Activated CD4-positive, alpha-beta T cell treated with anti-CD3 and anti-CD28 coated beads, Interleukin-2, amount 10 ng/mL, durations not matched to agents 7 days and 5 days (primary cell): ENCODE measurements around the gene MXRA7. TPM values are rescaled to one million over a fixed set of nuclear protein-coding genes. Genes with fewer than 3 reads are reported as not detected.
A peak's percentile ranks its signal among the peaks of the same experiment; 100 is the strongest.
"Not testable (repeated sequence)": the region's sequence is repeated elsewhere in the genome, so short reads cannot be mapped to it uniquely, and the experiment has no call there.

Experiments used
- CTCF ChIA-PET: fragments of 350-600 bp; sonication (Branson Sonifier 250); formaldehyde crosslinking; loops from one replicate; lab custom pipeline; 2021; ENCODE audit warnings: antibody characterized with exemption; lab: Charles Lee
- POLR2A ChIA-PET: fragments of 350-600 bp; sonication (Branson Sonifier 250); formaldehyde crosslinking; loops from one replicate; lab custom pipeline; 2021; ENCODE audit warnings: antibody characterized with exemption; lab: Charles Lee
- DNase-seq: peaks from one replicate; pipeline ENCODE4 v3.0.0-alpha.2; 2020
- H3K27ac Mint-ChIP-seq: one replicate; pipeline ENCODE4 v1.8.0; 2021; ENCODE audit warnings: mild to moderate bottlenecking, moderate library complexity, mixed read lengths
- H3K27me3 Mint-ChIP-seq: one replicate; pipeline ENCODE4 v1.8.0; 2021; ENCODE audit warnings: mixed read lengths
- H3K36me3 Mint-ChIP-seq: one replicate; pipeline ENCODE4 v1.8.0; 2021; ENCODE audit warnings: low read depth, mixed read lengths
- H3K4me1 Mint-ChIP-seq: one replicate; pipeline ENCODE4 v1.8.0; 2021; ENCODE audit warnings: mixed read lengths
- H3K4me3 Mint-ChIP-seq: one replicate; pipeline ENCODE4 v1.8.0; 2021; ENCODE audit warnings: mild to moderate bottlenecking, moderate library complexity, mixed read lengths
- H3K9me3 Mint-ChIP-seq: one replicate; pipeline ENCODE4 v1.8.0; 2021; ENCODE audit warnings: mixed read lengths
- total RNA-seq, 2 experiments: library from RNA; stranded (reverse); gene quantifications; one replicate each; pipeline ENCODE4 v1.2.3, GENCODE V29; 2021

The MXRA7 gene, protein sequence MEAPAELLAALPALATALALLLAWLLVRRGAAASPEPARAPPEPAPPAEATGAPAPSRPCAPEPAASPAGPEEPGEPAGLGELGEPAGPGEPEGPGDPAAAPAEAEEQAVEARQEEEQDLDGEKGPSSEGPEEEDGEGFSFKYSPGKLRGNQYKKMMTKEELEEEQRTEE
- 10 to 100 TPM; 25.7 to 27.3 TPM for total RNA-seq

DNA sequence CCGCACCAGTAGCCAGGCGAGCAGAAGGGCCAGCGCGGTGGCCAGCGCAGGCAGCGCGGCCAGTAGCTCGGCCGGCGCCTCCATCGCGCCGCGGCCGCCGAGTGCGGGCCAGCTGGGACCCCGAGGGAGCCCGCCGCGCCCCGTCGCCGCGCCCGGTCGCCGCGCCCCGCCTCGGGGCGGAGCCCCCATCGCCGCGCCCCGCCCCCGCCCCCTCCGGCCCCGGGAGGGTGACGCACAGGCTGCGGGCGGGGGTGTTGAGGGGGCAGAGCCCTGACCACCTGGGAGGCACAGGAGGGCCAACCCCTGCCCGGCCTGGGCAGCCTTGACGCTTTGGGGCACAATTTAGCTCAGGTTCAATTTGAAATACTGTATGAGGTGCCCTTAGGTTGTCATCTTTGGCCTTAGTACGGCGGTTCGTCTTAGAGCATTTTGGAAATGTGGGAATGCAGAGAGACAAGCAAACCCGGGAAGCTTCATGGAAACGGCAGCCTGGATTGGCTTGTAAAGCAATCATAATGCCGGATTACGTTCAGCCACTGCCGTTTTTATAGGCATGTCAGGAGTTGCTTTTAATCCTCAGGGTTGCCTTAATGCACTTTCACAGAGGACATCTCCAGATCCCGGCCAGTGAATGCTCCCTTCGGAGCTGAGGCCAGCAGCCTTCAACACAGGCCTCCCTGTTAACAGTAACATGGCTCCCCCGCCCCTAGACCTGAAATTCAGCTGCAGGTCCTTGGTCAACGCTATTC, at the start of gene MXRA7:
TSS of gene MXRA7 (minus strand) at position 103 of the 749 bp plus-strand sequence. CDS start at position 84, 19 bp downstream.
- peaks cover 19% of the 10 kb centered on the region for H3K36me3 Mint-ChIP-seq
- ChIA-PET POLR2A (no interaction called here), CTCF (interaction anchor here (3.9 kb wide), 1 partner anchor 17 kb away, joined by 16 read pairs; no protein-coding TSS in a partner anchor)
- no peak within 1 kb of the TSS for H3K27ac Mint-ChIP-seq
- H3K4me1 Mint-ChIP-seq, result peaks cover 48% of the 10 kb centered on the region
- H3K27me3 Mint-ChIP-seq, result peaks cover 1% of the 10 kb centered on the region
- H3K4me3 Mint-ChIP-seq, result peak within 1 kb of the TSS; percentile 71
- DNase-seq, result peak; percentile 56
- no peaks in the 10 kb centered on the region for H3K9me3 Mint-ChIP-seq

DNA sequence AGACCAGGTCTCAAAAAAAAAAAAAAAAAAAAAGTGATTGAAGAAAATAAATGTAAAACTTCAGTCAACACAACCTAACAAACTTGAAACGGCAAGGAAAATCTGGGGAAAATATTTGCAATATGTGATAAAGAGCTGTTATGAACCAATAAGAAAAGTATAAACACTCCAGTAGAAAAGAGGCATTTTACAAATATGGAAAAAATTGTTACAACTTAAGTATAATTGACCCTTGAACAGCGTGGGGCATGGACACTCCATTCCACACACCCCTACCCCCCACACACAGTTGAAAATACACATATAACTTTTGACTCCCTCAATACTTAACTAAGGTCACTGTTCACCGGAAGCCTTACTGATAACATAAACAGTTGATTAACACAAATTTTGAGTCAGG, 47.8 kb upstream of the MXRA7 start:
- Mint-ChIP-seq H3K4me3 (no peak overlapping the region), H3K27ac (no peak overlapping the region), H3K27me3 (no peaks in the 10 kb centered on the region), H3K4me1 (peaks cover 13% of the 10 kb centered on the region), H3K9me3 (no peaks in the 10 kb centered on the region), H3K36me3 (peaks cover 19% of the 10 kb centered on the region)
- no peak for DNase-seq
- CTCF ChIA-PET, result interaction anchor here (1.2 kb wide), 1 partner anchor 62 kb away, joined by 3 read pairs; no protein-coding TSS in a partner anchor
- POLR2A ChIA-PET, result interaction anchor here (0.6 kb wide), 1 partner anchor 84 kb away, joined by 3 read pairs; no protein-coding TSS in a partner anchor

DNA sequence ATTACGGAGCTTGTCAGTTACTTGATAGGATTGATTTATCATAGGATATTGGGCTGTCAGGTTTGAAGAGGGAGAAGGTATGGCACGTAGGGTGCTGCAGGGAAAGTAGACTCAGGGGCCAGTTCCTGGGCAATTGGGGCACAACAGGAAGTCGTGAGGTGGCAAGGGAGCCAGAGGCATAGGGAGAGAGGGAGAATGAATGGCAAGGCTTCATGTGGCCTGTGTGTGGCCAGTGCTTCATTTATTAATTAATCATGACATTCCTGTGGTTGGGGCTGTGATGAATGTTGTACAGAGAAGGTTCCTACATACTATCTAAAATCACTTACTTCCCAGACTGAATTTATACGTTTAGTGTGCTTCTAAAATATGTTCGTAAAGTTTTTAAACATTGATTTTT, 46.5 kb upstream of the MXRA7 start:
- no peak overlapping the region for H3K4me3 Mint-ChIP-seq
- peaks cover 25% of the 10 kb centered on the region for H3K4me1 Mint-ChIP-seq
- POLR2A ChIA-PET, result no interaction called here
- no peak overlapping the region for H3K27ac Mint-ChIP-seq
- H3K27me3 Mint-ChIP-seq, result no peaks in the 10 kb centered on the region
- H3K36me3 Mint-ChIP-seq, result peaks cover 16% of the 10 kb centered on the region
- H3K9me3 Mint-ChIP-seq, result no peaks in the 10 kb centered on the region
- CTCF ChIA-PET, result no interaction called here
- DNase-seq, result no peak

DNA sequence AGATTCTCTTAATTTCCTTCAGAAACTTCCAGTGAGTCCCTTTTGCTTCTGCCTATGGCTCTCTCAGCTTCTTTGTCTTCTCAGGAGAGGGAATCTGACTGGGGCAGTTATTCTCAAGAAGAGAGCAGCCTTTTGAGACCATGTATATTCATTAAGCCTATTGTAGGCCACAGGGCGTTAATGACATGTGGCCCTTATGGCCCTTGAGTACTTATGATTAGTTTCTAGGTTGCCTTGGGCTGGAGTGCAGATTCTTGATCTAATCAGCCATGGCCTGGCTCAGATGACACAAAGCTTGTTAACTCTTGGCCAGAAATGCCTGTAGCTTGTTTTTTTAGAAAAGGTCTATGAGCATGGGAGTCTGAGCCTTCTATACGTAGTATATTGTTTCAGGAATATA, 44.5 kb upstream of the MXRA7 start:
- H3K4me3 Mint-ChIP-seq, result no peak overlapping the region

DNA sequence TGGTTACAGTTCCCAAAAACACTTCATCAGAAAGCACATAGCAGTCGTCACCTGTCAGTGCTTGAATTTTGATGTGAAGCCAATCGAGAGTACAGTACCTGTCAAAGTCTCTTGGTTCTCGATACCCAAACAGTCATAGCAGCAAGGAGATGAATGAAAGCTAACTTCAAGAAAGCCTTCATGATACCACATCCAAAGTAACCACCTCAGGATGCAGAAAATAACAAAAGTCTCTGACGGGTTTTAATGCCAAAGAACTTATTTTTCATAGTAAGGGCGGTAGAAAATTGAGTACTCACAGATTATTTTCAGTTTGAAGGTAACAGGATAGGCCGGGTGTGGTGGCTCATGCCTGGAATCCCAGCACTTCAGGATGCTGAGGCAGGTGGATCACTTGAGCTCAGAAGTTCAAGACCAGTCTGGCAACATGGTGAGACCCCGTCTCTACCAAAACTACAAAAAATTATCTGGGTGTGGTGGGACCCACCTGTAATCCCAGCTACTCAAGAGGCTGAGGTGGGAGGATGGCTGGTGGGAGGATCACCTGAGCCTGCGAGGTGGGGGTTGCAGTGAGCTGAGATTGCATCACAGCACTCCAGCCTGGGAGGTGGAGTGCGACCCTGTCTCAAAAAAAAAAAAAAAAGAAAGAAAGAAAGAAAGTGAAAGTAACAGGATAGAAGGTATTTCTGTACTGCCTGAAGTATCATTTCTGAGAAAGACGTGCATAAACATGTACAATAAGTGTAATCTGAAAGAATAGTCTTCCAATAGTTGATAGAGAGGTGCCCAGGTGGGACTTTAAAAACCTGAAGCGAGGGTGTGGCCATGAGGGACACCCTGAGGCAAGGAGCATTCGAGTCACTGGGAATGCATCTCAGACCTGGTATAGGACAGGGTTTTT, 42.5 kb upstream of the MXRA7 start:
- peaks cover 25% of the 10 kb centered on the region for H3K36me3 Mint-ChIP-seq
- H3K27ac Mint-ChIP-seq, result peak overlapping the region; percentile 99
- H3K27me3 Mint-ChIP-seq, result no peaks in the 10 kb centered on the region
- H3K4me1 Mint-ChIP-seq, result peaks cover 34% of the 10 kb centered on the region
- peak; percentile 53 for DNase-seq
- no peaks in the 10 kb centered on the region for H3K9me3 Mint-ChIP-seq
- H3K4me3 Mint-ChIP-seq, result peak overlapping the region; percentile 84
- CTCF ChIA-PET, result interaction anchor here (0.7 kb wide), 1 partner anchor 10 kb away, joined by 4 read pairs; no protein-coding TSS in a partner anchor
- POLR2A ChIA-PET, result no interaction called here

More for the DNA sequence above, 44.5 kb upstream of the MXRA7 start:
- H3K9me3 Mint-ChIP-seq, result no peaks in the 10 kb centered on the region
- peaks cover 19% of the 10 kb centered on the region for H3K36me3 Mint-ChIP-seq
- DNase-seq, result no peak
- ChIA-PET POLR2A (no interaction called here), CTCF (interaction anchor here (1.4 kb wide), 1 partner anchor 9 kb away, joined by 4 read pairs; no protein-coding TSS in a partner anchor)
- peaks cover 32% of the 10 kb centered on the region for H3K4me1 Mint-ChIP-seq
- no peaks in the 10 kb centered on the region for H3K27me3 Mint-ChIP-seq
- H3K27ac Mint-ChIP-seq, result no peak overlapping the region

DNA sequence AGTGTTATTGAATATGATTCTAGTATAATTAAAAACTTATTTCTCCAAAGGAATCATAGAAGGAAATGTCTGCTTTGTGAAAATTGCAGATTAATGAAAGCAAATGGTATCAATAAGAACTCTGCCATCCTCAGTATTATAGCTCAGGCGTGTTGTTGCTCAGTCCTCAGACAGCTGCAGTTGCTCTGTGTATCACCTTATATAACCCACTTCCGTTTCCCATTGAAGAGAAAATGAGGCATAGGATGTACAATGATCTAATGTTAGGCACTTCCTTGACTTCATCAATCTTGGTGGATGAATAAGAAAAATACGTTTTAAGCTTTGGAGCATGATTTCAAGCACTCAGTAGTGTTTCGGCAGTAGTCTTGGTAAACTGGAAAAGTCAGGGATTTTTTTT, 41.2 kb upstream of the MXRA7 start:
- H3K27ac Mint-ChIP-seq, result peak overlapping the region; percentile 99
- peak; percentile 24 for DNase-seq
- no peaks in the 10 kb centered on the region for H3K27me3 Mint-ChIP-seq
- H3K9me3 Mint-ChIP-seq, result no peaks in the 10 kb centered on the region
- peaks cover 29% of the 10 kb centered on the region for H3K4me1 Mint-ChIP-seq
- ChIA-PET CTCF (interaction anchor here (0.6 kb wide), 2 partner anchors 12 to 19 kb away, joined by 4 to 6 read pairs; no protein-coding TSS in a partner anchor), POLR2A (interaction anchor here (0.6 kb wide), 1 partner anchor 24 kb away, joined by 5 read pairs; no protein-coding TSS in a partner anchor)
- H3K36me3 Mint-ChIP-seq, result peaks cover 21% of the 10 kb centered on the region
- peak overlapping the region; percentile 84 for H3K4me3 Mint-ChIP-seq

DNA sequence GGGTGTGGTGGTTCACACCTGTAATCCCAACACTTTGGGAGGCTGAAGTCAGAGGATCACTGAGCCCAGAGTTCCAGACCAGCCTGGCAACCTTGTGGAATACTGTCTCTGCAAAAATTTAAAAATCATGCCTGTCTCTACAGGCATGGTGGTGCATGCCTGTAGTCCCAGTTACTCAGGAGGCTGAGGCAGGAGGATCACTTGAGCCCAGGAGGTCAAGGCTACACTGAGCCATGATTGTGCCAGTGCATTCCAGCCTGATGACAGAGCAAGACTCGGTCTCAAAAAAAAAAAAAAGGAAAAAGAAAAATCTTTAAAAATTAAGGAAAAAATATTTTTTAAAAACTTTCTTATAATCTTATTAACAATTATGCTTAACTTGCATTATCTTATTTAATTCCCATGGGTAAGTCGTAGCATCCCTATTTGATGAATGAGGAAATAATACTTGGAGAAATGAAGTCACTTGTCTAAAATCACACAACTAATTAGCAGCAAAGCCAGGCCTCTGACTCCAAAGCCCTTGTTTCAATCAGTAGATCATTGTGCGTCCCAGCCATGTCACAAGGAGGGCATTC, 40.7 kb upstream of the MXRA7 start:
- H3K27ac Mint-ChIP-seq, result peak overlapping the region; percentile 99
- CTCF ChIA-PET, result interaction anchor here (0.6 kb wide), 2 partner anchors 13 to 20 kb away, joined by 4 to 6 read pairs; no protein-coding TSS in a partner anchor
- H3K4me3 Mint-ChIP-seq, result no peak overlapping the region

DNA sequence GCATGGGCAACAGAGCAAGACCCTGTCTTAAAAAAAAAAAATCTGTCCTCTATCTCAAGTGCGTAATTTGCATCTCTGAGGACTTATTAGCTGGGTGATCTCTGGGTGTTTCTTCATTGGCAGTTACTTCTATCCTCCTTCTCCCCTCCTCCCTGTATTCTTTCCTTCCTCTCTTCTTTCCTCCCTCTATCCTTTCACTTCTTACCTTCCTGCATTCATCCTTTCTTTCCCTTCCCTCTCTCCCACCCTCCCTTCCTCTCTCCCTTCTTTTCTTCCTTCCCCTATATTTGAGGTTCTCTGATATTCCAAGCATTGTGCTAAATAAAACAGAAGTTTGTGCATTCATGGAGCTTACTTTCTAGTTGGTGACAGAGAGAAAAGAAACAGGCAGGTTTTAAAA, 37.9 kb upstream of the MXRA7 start:
- no peak for DNase-seq
- Mint-ChIP-seq H3K36me3 (peaks cover 44% of the 10 kb centered on the region), H3K27ac (no peak overlapping the region), H3K9me3 (no peaks in the 10 kb centered on the region), H3K4me1 (peaks cover 32% of the 10 kb centered on the region), H3K4me3 (no peak overlapping the region), H3K27me3 (no peaks in the 10 kb centered on the region)
- POLR2A ChIA-PET, result no interaction called here
- CTCF ChIA-PET, result interaction anchor here (0.9 to 1.5 kb wide), 3 partner anchors 10 to 43 kb away, joined by 3 to 7 read pairs (median 5); no protein-coding TSS in a partner anchor

More for the DNA sequence above, 40.7 kb upstream of the MXRA7 start:
- POLR2A ChIA-PET, result interaction anchor here (0.6 kb wide), 1 partner anchor 24 kb away, joined by 5 read pairs; no protein-coding TSS in a partner anchor
- Mint-ChIP-seq H3K27me3 (no peaks in the 10 kb centered on the region), H3K4me1 (peaks cover 29% of the 10 kb centered on the region), H3K9me3 (no peaks in the 10 kb centered on the region), H3K36me3 (peaks cover 23% of the 10 kb centered on the region)
- no peak for DNase-seq

DNA sequence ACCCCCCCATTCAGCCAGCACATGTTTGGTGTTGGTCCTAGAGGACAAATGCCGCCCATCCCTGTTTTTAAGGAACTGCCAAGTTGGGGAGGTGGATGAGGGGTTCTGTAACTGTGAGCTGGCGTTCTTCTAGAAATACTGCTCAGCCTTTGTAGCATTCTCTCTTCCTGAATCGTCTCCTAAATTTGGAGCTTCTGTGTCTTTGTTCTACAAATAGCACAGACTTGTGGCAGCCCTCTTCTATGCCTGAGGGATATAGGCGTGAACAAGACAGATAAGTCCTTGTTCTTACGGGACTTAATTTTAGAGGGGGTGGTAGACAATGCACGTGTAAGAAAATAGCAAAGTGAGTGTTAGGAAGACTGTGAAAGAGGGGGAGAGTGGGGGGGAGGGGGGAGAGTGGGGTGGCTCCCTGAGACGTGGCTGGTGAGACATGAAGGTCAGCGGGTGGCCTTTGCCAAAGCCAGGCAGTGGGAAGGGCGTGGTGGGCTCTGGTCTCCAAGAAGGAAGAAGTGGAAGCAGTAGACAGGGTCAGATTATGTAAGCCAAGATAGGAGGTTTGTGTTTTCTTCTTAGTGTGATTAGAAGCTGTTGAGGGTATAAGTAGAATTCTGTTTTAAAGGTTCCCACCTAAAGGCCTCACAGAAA, 37.1 kb upstream of the MXRA7 start:
- Mint-ChIP-seq H3K36me3 (peaks cover 48% of the 10 kb centered on the region), H3K27ac (no peak overlapping the region), H3K27me3 (no peaks in the 10 kb centered on the region), H3K4me3 (no peak overlapping the region), H3K9me3 (no peaks in the 10 kb centered on the region), H3K4me1 (peaks cover 24% of the 10 kb centered on the region)
- ChIA-PET POLR2A (no interaction called here), CTCF (interaction anchor here (0.9 to 1.5 kb wide), 3 partner anchors 9 to 44 kb away, joined by 3 to 7 read pairs (median 5); no protein-coding TSS in a partner anchor)
- no peak for DNase-seq

DNA sequence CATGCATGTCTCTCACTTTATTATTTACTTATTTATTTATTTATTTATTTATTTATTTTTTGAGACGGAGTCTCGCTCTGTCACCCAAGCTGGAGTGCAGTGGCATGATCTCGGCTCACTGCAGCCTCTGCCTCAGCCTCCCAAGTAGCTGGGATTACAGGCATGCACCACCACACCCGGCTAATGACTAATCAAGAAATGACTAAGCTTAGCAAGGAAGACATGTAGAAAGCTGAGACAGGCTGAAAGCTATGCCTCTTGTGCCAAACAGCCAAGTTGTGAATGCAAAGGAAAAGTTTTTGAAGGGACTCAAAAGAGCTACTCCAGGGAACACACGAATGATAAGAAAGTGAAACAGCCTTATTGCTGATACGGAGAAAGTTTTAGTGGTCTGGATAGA, 35.0 kb upstream of the MXRA7 start:
- H3K4me3 Mint-ChIP-seq, H3K27ac Mint-ChIP-seq, H3K27me3 Mint-ChIP-seq, H3K9me3 Mint-ChIP-seq, POLR2A ChIA-PET, DNase-seq: not testable (repeated sequence)
- Mint-ChIP-seq H3K4me1 (peaks cover 21% of the 10 kb centered on the region), H3K36me3 (peaks cover 59% of the 10 kb centered on the region)
- CTCF ChIA-PET, result interaction anchor here (0.6 to 1.3 kb wide), 2 partner anchors 11 to 32 kb away, joined by 3 to 5 read pairs; no protein-coding TSS in a partner anchor

DNA sequence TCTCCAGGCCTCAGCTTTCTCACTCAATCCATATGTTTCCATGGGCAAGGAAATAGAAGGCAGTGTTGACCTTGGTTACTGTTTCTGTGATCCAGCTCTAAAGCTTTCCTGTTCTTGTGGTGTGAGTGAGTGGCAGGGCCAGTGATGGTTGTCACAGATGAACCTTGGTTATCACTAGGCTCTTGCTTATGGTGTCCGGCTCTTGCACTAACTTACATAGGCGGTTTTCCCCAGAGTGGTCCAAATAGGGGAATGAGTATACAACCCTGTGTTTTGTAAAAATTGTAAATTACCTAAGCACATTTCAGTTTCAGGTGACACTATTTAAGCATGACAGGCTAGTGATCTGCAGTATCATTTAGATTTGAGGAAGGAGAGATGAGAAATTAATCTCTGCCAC, 34.0 kb upstream of the MXRA7 start:
- POLR2A ChIA-PET, result no interaction called here
- peaks cover 56% of the 10 kb centered on the region for H3K36me3 Mint-ChIP-seq
- CTCF ChIA-PET, result interaction anchor here (0.5 kb wide), 1 partner anchor 384 kb away, joined by 4 read pairs; no protein-coding TSS in a partner anchor
- no peaks in the 10 kb centered on the region for H3K9me3 Mint-ChIP-seq
- no peak overlapping the region for H3K4me3 Mint-ChIP-seq
- H3K27me3 Mint-ChIP-seq, result no peaks in the 10 kb centered on the region
- H3K4me1 Mint-ChIP-seq, result peaks cover 25% of the 10 kb centered on the region
- no peak overlapping the region for H3K27ac Mint-ChIP-seq
- DNase-seq, result no peak
